ENCODE measurements around the gene KCNK16. TPM values are rescaled to one million over a fixed set of nuclear protein-coding genes. Genes with fewer than 3 reads are reported as not detected.
"Not testable (repeated sequence)": the region's sequence is repeated elsewhere in the genome, so short reads cannot be mapped to it uniquely, and the experiment has no call there.

The KCNK16 gene
- total RNA-seq, 2 experiments from 2014 or later: not detected

DNA sequence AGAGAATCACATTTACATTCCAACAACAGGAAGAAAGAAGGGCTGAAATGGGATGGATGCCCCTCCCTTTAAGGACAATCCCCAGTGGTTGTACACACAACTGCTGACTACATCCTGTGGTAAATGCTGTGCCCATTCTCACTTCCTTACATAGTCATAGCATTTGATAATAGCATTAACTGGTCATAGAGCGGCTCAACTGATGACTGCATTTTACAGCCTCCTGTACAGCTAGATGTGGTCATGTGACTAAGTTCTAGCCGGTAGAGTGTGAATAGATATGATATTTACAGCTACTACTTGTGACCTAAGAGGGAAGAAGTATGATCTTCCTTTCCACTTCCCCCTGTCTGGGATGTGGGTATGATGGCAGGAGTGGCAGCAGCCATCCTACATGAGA, 33.0 kb downstream of the KCNK16 start:
- DNase-seq: no peak
- H3K27me3 Mint-ChIP-seq: peaks cover 1% of the 10 kb centered on the region
- no peaks in the 10 kb centered on the region for H3K4me1 Mint-ChIP-seq (ENCODE audit: low read depth)
- H3K36me3 Mint-ChIP-seq (ENCODE audit: low read depth): no peaks in the 10 kb centered on the region
- TF ChIP-seq, protein P1, sequence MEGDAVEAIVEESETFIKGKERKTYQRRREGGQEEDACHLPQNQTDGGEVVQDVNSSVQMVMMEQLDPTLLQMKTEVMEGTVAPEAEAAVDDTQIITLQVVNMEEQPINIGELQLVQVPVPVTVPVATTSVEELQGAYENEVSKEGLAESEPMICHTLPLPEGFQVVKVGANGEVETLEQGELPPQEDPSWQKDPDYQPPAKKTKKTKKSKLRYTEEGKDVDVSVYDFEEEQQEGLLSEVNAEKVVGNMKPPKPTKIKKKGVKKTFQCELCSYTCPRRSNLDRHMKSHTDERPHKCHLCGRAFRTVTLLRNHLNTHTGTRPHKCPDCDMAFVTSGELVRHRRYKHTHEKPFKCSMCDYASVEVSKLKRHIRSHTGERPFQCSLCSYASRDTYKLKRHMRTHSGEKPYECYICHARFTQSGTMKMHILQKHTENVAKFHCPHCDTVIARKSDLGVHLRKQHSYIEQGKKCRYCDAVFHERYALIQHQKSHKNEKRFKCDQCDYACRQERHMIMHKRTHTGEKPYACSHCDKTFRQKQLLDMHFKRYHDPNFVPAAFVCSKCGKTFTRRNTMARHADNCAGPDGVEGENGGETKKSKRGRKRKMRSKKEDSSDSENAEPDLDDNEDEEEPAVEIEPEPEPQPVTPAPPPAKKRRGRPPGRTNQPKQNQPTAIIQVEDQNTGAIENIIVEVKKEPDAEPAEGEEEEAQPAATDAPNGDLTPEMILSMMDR (IDR thresholded peaks at IDR 0.05): no peak
- ATAC-seq: peak; percentile 70
- H3K27ac Mint-ChIP-seq: no peak overlapping the region
- CTCF ChIA-PET: no interaction called here
- no peaks in the 10 kb centered on the region for H3K9me3 Mint-ChIP-seq
- no peak overlapping the region for H3K4me3 Mint-ChIP-seq
- intact Hi-C loops (cut with micrococcal nuclease): no loop called here
- POLR2A ChIA-PET: interaction anchor here (1.4 kb wide), 1 partner anchor 10 kb away, joined by 3 read pairs; no protein-coding TSS in a partner anchor

DNA sequence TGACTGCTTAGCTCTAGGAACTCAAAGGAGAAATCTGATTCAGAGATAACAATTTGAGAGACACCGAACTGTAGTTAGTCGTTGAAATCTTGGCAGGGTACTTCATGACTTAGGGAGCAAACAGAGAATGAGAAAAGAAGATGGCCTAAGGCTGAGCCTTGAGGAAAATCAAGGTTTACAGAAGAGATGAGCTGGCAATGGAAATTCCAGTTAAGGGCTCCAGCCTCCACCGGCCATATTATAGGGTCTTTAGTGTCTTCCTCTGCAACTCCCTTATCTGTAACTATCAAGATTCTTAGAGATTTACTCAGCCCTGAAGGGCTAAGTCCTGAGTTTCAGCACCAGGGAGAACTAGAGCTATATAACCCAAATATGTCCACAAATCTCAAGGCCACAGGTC, 34.9 kb downstream of the KCNK16 start:
- Mint-ChIP-seq H3K27ac (no peak overlapping the region), H3K4me3 (no peak overlapping the region), H3K9me3 (no peaks in the 10 kb centered on the region), H3K27me3 (peaks cover 3% of the 10 kb centered on the region), H3K4me1 (ENCODE audit: low read depth) (no peaks in the 10 kb centered on the region), H3K36me3 (ENCODE audit: low read depth) (no peaks in the 10 kb centered on the region)
- ChIA-PET POLR2A (no interaction called here), CTCF (interaction anchor here (1.9 kb wide), 1 partner anchor 15 kb away, joined by 7 read pairs; no protein-coding TSS in a partner anchor)
- intact Hi-C loops (cut with micrococcal nuclease): no loop called here
- no peak for ATAC-seq
- TF ChIP-seq, protein P1 (IDR thresholded peaks at IDR 0.05): no peak
- DNase-seq: no peak

DNA sequence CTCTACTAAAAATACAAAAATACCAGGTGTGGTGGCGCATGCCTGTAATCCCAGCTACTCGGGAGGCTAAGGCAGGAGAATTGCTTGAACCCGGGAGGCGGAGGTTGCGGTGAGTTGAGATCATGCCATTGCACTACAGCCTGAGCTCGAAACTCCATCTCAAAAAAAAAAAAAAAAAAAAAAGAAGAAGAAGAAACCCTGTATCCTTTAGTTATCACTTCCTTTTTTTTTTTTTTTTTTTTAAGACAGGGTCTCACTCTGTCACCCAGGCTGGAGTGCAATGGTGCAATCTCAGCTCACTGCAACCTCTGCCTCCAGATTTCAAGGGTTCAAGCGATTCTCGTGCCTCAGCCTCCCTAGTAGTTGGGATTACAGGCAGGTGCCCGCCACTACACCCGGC, 35.9 kb downstream of the KCNK16 start:
- DNase-seq; H3K27ac Mint-ChIP-seq; intact Hi-C loops (cut with micrococcal nuclease); H3K4me3 Mint-ChIP-seq; H3K36me3 Mint-ChIP-seq (ENCODE audit: low read depth); H3K9me3 Mint-ChIP-seq; H3K27me3 Mint-ChIP-seq; ATAC-seq; POLR2A ChIA-PET; H3K4me1 Mint-ChIP-seq (ENCODE audit: low read depth): not testable (repeated sequence)
- CTCF ChIA-PET: interaction anchor here (0.7 kb wide), 1 partner anchor 16 kb away, joined by 4 read pairs; no protein-coding TSS in a partner anchor

DNA sequence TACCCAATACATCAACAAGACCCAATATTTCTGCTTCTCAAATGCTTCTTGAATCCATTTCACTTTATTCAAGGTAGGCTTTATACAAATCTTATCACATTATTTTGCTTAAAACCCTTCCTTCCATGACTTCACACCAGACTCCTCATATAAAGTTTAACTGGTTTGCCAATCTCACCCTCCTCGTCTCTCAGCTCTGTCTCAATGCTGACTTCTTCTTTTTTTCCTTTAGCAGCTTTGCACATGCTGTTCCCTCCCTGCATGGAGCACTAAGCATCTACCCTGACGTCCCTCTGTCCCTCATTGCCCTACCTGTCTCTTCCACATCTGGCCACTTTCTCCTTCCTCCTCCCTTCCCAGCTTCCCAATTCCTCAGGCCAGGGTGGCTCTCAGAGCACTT, 39.7 kb downstream of the KCNK16 start:
- TF ChIP-seq, protein P1 (IDR thresholded peaks at IDR 0.05): no peak
- Mint-ChIP-seq H3K9me3 (no peaks in the 10 kb centered on the region), H3K4me1 (ENCODE audit: low read depth) (no peaks in the 10 kb centered on the region), H3K27me3 (peaks cover 1% of the 10 kb centered on the region), H3K4me3 (no peak overlapping the region), H3K27ac (no peak overlapping the region), H3K36me3 (ENCODE audit: low read depth) (no peaks in the 10 kb centered on the region)
- CTCF ChIA-PET: interaction anchor here (1.2 kb wide), 1 partner anchor 20 kb away, joined by 4 read pairs; no protein-coding TSS in a partner anchor
- ATAC-seq: no peak
- DNase-seq: no peak
- POLR2A ChIA-PET: no interaction called here
- intact Hi-C loops (cut with micrococcal nuclease): no loop called here

DNA sequence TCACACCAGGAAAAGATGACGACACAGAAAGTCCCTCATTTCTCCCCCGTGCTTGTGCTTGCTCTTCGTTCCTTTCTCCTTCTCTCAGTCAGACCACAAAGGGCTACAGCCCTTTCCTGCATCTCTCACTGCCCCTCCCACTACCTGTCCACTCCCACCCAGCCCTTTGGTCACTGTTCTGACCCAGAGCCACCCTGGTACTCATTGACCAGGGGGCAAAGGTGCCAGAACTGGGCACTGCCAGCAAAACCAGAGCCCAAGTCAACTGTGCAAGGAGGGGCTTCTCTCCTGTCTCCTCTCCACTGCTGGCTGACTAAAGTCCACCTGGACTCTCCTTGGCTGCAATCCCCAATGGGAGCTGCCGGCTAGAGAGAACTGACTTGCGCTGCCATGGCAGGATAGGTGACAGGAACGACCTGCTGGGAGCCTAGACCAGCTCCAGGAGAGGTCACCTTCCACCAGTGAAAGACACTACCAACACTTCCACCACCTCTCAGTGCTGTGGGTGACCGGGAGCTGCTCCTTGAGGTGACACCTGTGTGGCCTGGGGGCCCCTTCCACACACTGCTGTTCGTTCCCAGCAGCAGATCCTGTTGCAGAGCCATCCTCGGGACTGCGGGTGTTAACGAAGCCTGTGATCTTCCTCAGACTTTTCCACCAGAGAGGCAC, 41.1 kb downstream of the KCNK16 start:
- intact Hi-C loops (cut with micrococcal nuclease): no loop called here
- ChIA-PET CTCF (no interaction called here), POLR2A (no interaction called here)
- no peaks in the 10 kb centered on the region for H3K9me3 Mint-ChIP-seq
- H3K27me3 Mint-ChIP-seq: peaks cover 1% of the 10 kb centered on the region
- no peak overlapping the region for H3K27ac Mint-ChIP-seq
- H3K4me3 Mint-ChIP-seq: no peak overlapping the region
- no peak for DNase-seq
- no peaks in the 10 kb centered on the region for H3K4me1 Mint-ChIP-seq (ENCODE audit: low read depth)
- H3K36me3 Mint-ChIP-seq (ENCODE audit: low read depth): no peaks in the 10 kb centered on the region
- TF ChIP-seq, protein P1 (IDR thresholded peaks at IDR 0.05): no peak
- no peak for ATAC-seq
